ENCODE data around the gene ID2. TPM values are rescaled to one million over a fixed set of nuclear protein-coding genes. Genes with fewer than 3 reads are reported as not detected.

ID2 gene
- total RNA-seq, 1 experiment from 2014 or later, result 77.8 TPM

DNA sequence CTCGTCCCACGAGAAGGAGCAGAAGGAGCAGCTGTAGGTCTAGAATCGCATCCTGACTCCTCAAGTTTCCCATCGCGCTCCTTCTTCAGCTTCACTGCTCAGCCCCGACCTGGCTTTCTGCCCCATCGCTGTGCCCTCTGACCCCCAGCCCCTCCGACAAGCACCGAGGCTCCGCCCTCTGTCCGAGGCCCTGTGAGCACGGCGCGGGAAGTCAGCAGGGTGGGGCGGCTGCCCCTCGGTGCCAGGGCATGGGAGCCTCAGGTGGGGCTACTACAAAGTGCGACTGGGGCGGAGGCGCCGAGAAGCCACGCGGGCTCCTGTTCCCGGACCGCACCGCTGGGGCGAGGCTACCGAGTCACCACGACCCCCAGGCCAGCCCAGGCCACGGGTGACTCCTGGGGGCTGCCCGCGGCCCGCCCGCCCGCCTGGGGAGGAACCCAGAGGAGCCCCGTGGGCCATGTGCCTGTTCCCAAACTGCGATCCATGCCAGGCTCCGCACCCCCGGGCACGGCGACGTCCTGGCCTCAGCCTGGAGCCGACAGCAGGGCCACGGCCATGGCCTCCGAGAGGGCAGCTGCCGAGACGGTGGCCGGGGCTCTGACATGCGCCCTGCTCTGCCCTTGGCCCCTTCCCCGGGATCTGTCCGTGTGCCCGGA, 36.6 kb upstream of the ID2 start:
- Mint-ChIP-seq H3K36me3 (ENCODE audit: insufficient read depth, unreplicated experiment) (no peaks in the 10 kb centered on the region), H3K4me3 (ENCODE audit: low read depth, unreplicated experiment) (no peak overlapping the region), H3K27ac (ENCODE audit: unreplicated experiment) (no peak overlapping the region), H3K4me1 (ENCODE audit: low read depth, unreplicated experiment) (no peaks in the 10 kb centered on the region), H3K9me3 (ENCODE audit: low read depth, unreplicated experiment) (peaks cover 2% of the 10 kb centered on the region), H3K27me3 (ENCODE audit: unreplicated experiment) (no peaks in the 10 kb centered on the region)
- no TSS peak for BruUV-seq (replicated peaks)
- CTCF ChIA-PET, result no interaction called here
- intact Hi-C loops (cut with micrococcal nuclease; ENCODE audit: unreplicated experiment), result no loop called here
- no peak for DNase-seq
- TF ChIP-seq, protein P1, sequence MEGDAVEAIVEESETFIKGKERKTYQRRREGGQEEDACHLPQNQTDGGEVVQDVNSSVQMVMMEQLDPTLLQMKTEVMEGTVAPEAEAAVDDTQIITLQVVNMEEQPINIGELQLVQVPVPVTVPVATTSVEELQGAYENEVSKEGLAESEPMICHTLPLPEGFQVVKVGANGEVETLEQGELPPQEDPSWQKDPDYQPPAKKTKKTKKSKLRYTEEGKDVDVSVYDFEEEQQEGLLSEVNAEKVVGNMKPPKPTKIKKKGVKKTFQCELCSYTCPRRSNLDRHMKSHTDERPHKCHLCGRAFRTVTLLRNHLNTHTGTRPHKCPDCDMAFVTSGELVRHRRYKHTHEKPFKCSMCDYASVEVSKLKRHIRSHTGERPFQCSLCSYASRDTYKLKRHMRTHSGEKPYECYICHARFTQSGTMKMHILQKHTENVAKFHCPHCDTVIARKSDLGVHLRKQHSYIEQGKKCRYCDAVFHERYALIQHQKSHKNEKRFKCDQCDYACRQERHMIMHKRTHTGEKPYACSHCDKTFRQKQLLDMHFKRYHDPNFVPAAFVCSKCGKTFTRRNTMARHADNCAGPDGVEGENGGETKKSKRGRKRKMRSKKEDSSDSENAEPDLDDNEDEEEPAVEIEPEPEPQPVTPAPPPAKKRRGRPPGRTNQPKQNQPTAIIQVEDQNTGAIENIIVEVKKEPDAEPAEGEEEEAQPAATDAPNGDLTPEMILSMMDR (IDR thresholded peaks at IDR 0.05; ENCODE audit: unreplicated experiment), result no peak

DNA sequence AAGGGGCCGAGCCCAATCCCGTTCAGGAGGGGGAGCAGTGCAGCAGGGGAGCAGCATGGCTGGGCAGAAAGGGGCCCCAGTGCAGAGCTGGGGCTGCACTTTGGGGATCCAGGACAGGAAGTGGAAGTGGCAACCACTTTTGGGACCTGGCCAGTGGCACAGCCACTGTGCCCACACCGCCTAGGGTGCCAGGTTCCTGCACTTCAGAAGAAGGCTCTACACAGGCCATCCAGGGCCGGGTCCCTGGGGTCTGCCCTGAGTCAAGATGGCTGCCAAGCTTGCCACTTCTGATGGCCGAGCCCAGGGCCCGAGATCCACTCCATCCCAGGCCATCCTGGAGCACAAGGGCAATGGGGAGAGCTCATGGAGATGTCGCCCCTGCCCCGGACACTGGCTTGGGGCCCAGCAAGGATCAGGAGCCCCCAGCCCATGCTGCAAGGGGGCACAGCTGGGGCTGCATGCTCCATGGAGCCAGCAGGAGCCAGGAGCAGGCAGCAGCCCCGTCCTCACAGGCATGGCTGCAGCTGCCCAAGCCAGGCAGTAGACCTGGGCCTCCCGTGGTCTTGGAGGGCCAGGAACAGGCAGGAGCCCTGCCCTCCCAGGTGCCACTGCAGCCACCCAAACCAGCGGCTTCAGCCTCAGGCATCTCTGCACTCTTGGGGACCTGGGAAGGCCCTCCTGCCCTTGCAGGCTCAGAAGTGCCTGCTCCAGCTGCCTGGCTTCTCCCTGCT, 35.0 kb upstream of the ID2 start:
- peaks cover 2% of the 10 kb centered on the region for H3K9me3 Mint-ChIP-seq (ENCODE audit: low read depth, unreplicated experiment)
- CTCF ChIA-PET, result no interaction called here
- H3K4me3 Mint-ChIP-seq (ENCODE audit: low read depth, unreplicated experiment), result no peak overlapping the region
- no peak for DNase-seq
- no TSS peak for BruUV-seq (replicated peaks)
- H3K4me1 Mint-ChIP-seq (ENCODE audit: low read depth, unreplicated experiment), result no peaks in the 10 kb centered on the region
- no peak overlapping the region for H3K27ac Mint-ChIP-seq (ENCODE audit: unreplicated experiment)
- TF ChIP-seq, protein P1 (IDR thresholded peaks at IDR 0.05; ENCODE audit: unreplicated experiment), result no peak
- H3K36me3 Mint-ChIP-seq (ENCODE audit: insufficient read depth, unreplicated experiment), result no peaks in the 10 kb centered on the region
- no peaks in the 10 kb centered on the region for H3K27me3 Mint-ChIP-seq (ENCODE audit: unreplicated experiment)
- intact Hi-C loops (cut with micrococcal nuclease; ENCODE audit: unreplicated experiment), result no loop called here

DNA sequence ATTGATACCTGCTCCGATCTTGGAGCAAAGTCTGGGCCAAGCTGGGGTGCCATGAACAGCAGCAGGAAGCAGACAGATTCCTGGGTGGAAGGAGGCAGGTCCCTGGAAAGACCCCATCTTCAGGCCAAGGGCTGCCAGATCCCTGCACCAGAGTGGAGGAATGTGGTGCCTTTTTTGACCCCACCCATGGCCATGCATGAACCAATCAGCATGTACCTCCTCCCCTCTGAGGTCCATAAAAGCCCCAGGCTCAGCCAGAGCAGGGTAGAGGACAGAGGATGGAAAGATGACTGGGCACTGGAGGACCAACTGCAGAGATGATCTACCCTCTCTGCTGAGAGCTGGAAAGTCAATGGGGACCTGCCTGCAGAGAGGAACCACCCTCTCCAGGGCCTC, 34.4 kb upstream of the ID2 start:
- H3K4me1 Mint-ChIP-seq (ENCODE audit: low read depth, unreplicated experiment), result no peaks in the 10 kb centered on the region
- BruUV-seq (replicated peaks), result no TSS peak
- H3K9me3 Mint-ChIP-seq (ENCODE audit: low read depth, unreplicated experiment), result peaks cover 2% of the 10 kb centered on the region
- no peaks in the 10 kb centered on the region for H3K27me3 Mint-ChIP-seq (ENCODE audit: unreplicated experiment)
- no peak overlapping the region for H3K27ac Mint-ChIP-seq (ENCODE audit: unreplicated experiment)
- no peak for DNase-seq
- no peaks in the 10 kb centered on the region for H3K36me3 Mint-ChIP-seq (ENCODE audit: insufficient read depth, unreplicated experiment)
- TF ChIP-seq, protein P1 (IDR thresholded peaks at IDR 0.05; ENCODE audit: unreplicated experiment), result no peak
- CTCF ChIA-PET, result no interaction called here
- intact Hi-C loops (cut with micrococcal nuclease; ENCODE audit: unreplicated experiment), result no loop called here
- H3K4me3 Mint-ChIP-seq (ENCODE audit: low read depth, unreplicated experiment), result no peak overlapping the region

DNA sequence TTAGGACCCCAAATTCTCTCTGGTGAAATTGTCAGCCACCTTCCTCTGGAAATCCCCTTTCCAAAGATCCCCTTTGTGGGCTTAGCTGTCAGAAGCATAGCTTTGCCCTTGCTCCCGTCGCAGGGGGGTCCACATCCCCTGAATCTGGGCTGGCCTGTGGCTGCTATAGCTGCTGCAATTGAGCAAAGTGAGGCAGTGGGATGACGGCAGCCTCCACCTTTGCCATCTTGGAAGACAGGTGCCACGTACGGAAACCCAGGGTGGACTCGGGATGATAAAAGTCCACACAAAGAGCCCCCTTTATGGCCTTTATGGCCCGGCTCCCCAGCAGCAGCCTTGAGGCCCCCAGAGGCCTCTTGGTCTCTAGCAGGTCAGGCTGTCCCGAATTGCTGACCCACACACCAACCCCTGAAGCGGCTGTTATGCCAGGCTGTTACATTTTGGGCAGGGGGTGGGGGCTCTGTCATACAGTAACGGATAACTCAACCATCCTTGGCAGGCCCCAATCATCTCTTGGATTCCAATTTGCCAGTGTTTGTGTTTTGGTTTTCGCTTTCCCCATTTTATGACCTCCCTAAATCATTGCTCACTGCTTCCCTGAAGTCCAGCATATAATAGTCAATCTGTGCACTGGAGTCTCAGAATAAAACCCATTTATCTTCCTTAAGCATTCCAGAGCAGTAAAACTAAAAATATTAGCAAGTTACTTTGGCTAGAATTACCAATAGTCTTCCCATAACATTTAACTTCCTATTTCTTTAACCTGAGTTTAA, 33.2 kb upstream of the ID2 start:
- Mint-ChIP-seq H3K36me3 (ENCODE audit: insufficient read depth, unreplicated experiment) (no peaks in the 10 kb centered on the region), H3K4me3 (ENCODE audit: low read depth, unreplicated experiment) (no peak overlapping the region), H3K4me1 (ENCODE audit: low read depth, unreplicated experiment) (peaks cover 10% of the 10 kb centered on the region), H3K9me3 (ENCODE audit: low read depth, unreplicated experiment) (peaks cover 2% of the 10 kb centered on the region), H3K27me3 (ENCODE audit: unreplicated experiment) (no peaks in the 10 kb centered on the region), H3K27ac (ENCODE audit: unreplicated experiment) (no peak overlapping the region)
- CTCF ChIA-PET, result no interaction called here
- intact Hi-C loops (cut with micrococcal nuclease; ENCODE audit: unreplicated experiment), result no loop called here
- BruUV-seq (replicated peaks), result no TSS peak
- no peak for DNase-seq
- TF ChIP-seq, protein P1 (IDR thresholded peaks at IDR 0.05; ENCODE audit: unreplicated experiment), result no peak

Measured in Calu3 (cell line).